Measurements from ENCODE around the gene XAB2.

XAB2 gene

DNA sequence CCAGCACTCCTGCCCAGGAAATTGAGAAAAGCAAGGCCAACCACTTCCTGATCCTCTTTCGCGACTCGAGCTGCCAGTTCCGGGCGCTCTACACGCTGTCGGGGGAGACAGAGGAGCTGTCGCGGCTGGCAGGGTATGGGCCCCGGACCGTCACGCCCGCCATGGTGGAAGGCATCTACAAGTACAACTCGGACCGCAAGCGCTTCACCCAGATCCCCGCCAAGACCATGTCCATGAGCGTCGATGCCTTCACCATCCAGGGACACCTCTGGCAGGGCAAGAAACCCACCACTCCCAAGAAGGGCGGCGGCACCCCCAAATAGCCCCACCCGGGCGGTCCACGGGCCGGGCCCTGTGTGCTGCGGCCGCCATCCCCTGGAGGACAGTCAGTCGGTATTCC, 11.6 kb downstream of the XAB2 start:
- ChIA-PET CTCF (interaction anchor here (1.1 kb wide), 1 partner anchor 49 kb away, joined by 3 read pairs; no protein-coding TSS in a partner anchor), POLR2A (no interaction called here)
- no peak for DNase-seq (ENCODE audit: low read depth, low spot score)
- H3K4me3 ChIP-seq (ENCODE audit: low read depth, low read length) = no peak overlapping the region
- TF ChIP-seq, protein P1, sequence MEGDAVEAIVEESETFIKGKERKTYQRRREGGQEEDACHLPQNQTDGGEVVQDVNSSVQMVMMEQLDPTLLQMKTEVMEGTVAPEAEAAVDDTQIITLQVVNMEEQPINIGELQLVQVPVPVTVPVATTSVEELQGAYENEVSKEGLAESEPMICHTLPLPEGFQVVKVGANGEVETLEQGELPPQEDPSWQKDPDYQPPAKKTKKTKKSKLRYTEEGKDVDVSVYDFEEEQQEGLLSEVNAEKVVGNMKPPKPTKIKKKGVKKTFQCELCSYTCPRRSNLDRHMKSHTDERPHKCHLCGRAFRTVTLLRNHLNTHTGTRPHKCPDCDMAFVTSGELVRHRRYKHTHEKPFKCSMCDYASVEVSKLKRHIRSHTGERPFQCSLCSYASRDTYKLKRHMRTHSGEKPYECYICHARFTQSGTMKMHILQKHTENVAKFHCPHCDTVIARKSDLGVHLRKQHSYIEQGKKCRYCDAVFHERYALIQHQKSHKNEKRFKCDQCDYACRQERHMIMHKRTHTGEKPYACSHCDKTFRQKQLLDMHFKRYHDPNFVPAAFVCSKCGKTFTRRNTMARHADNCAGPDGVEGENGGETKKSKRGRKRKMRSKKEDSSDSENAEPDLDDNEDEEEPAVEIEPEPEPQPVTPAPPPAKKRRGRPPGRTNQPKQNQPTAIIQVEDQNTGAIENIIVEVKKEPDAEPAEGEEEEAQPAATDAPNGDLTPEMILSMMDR (IDR thresholded peaks at IDR 0.05; ENCODE audit: insufficient read depth, low read length, missing control alignments) = no peak

DNA sequence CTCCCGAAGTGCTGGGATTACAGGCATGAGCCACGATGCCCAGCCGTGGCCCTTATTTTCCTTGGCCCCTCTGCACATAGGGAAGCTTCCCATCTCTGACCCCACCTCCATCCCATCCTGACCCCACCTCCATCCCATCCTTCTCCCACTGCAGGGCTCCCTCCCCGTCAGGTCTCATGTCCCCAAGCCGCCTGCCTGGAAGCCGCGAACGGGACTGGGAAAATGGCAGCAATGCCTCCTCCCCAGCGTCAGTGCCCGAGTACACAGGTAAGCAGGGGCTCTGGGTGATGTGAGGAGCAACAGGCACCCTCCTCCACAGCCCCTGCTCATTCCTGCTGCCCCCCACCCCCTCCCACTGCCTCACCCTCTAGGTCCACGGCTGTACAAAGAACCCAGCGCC, 12.2 kb downstream of the XAB2 start:
- TF ChIP-seq, protein P1 (IDR thresholded peaks at IDR 0.05; ENCODE audit: insufficient read depth, low read length, missing control alignments) = no peak
- no peak for DNase-seq (ENCODE audit: low read depth, low spot score)
- ChIA-PET CTCF (interaction anchor here (0.6 kb wide), 1 partner anchor 61 kb away, joined by 3 read pairs; no protein-coding TSS in a partner anchor), POLR2A (no interaction called here)
- H3K4me3 ChIP-seq (ENCODE audit: low read depth, low read length) = no peak overlapping the region

DNA sequence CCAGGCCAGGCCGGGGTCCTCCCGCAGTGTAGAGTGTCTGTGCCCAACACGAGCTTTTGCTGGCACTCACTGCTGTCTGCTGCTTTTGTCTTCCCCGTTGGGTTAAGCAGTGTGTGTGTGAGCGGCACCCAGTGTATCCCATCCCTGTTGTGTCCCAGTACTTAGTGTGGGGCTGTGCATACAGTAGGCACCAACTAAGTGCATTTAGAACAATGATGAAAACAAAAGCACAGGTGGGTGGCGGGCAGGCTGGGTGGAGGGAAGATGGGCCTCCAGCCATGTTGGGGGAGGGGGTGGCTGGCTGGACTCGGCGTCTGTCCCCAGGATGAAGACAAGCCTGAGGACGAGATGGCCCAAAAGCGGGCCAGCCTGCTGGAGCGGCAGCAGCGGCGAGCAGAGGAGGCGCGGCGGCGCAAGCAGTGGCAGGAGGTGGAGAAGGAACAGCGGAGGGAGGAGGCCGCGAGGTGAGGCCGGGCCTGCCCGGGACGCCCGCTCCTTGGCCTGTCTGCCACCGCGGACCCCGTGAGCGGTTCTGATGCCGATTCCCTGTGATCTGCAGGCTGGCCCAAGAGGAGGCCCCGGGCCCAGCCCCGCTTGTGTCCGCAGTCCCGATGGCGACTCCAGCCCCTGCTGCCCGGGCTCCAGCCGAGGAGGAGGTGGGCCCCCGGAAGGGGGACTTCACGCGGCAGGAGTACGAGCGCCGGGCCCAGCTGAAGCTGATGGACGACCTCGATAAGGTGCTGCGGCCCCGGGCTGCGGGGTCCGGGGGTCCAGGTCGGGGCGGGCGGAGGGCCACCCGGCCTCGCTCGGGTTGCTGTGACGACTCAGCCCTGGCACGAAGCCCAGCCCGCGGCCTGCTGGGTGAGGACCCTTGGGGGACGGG, 14.2 kb downstream of the XAB2 start:
- CTCF ChIA-PET = interaction anchor here (1.1 kb wide), 1 partner anchor 47 kb away, joined by 3 read pairs; no protein-coding TSS in a partner anchor
- DNase-seq (ENCODE audit: low read depth, low spot score) = no peak
- TF ChIP-seq, protein P1 (IDR thresholded peaks at IDR 0.05; ENCODE audit: insufficient read depth, low read length, missing control alignments) = no peak
- no peak overlapping the region for H3K4me3 ChIP-seq (ENCODE audit: low read depth, low read length)
- POLR2A ChIA-PET = no interaction called here

DNA sequence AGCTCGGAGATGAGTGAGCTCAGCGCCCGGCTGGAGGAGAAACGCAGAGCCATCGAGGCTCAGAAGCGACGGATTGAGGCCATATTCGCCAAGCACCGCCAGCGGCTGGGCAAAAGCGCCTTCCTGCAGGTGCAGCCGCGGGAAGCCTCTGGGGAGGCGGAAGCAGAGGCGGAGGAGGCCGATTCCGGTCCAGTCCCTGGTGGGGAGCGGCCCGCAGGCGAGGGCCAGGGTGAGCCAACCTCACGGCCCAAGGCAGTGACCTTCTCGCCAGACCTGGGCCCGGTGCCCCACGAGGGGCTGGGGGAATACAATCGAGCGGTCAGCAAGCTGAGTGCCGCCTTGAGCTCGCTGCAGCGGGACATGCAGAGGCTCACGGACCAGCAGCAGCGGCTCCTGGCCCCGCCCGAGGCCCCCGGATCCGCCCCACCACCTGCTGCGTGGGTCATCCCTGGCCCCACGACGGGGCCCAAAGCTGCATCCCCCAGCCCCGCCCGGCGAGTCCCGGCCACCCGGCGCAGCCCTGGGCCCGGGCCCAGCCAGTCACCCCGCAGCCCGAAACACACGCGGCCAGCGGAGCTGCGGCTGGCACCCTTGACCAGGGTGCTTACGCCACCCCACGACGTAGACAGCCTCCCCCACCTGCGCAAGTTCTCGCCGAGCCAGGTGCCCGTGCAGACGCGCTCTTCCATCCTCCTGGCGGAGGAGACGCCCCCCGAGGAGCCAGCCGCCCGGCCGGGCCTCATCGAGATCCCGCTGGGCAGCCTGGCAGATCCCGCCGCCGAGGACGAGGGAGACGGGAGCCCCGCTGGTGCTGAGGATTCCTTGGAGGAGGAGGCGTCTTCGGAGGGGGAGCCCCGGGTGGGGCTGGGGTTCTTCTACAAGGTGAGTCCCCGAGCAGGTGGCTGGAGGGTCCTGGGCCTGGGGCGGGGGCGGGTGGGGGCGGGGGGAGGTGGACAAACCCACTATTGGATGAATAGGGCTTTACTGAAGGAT, 16.8 kb downstream of the XAB2 start:
- ChIA-PET CTCF (interaction anchor here (2.0 kb wide), 1 partner anchor 258 kb away, joined by 4 read pairs; no protein-coding TSS in a partner anchor), POLR2A (interaction anchor here (0.6 kb wide), 1 partner anchor 133 kb away, joined by 3 read pairs; no protein-coding TSS in a partner anchor)

DNA sequence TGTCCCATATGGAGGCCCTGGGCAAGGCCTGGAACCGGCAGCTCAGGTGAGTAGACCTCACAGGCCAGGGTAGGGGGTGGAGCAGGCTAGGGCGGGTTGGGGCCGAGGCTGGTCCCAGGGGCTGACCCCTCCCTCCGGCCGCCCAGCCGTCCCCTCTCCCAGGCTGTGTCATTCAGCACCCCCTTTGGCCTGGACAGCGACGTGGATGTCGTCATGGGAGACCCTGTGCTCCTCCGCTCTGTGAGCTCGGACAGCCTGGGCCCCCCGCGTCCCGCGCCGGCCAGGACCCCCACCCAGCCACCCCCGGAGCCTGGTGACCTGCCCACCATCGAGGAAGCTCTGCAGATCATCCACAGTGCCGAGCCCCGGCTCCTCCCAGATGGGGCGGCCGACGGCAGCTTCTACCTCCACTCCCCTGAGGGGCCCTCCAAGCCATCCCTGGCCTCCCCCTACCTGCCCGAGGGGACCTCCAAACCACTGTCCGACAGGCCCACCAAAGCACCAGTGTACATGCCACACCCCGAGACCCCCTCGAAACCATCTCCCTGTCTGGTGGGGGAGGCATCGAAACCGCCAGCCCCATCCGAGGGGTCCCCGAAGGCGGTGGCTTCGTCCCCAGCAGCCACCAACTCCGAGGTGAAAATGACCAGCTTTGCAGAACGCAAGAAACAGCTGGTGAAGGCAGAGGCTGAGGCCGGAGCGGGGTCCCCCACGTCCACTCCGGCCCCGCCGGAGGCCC, 17.6 kb downstream of the XAB2 start:
- no peak for DNase-seq (ENCODE audit: low read depth, low spot score)
- CTCF ChIA-PET = interaction anchor here (2.0 kb wide), 1 partner anchor 257 kb away, joined by 4 read pairs; no protein-coding TSS in a partner anchor
- TF ChIP-seq, protein P1 (IDR thresholded peaks at IDR 0.05; ENCODE audit: insufficient read depth, low read length, missing control alignments) = no peak
- POLR2A ChIA-PET = no interaction called here
- H3K4me3 ChIP-seq (ENCODE audit: low read depth, low read length) = no peak overlapping the region

More for the DNA sequence above, 16.8 kb downstream of the XAB2 start:
- no peak for DNase-seq (ENCODE audit: low read depth, low spot score)
- TF ChIP-seq, protein P1 (IDR thresholded peaks at IDR 0.05; ENCODE audit: insufficient read depth, low read length, missing control alignments) = no peak
- H3K4me3 ChIP-seq (ENCODE audit: low read depth, low read length) = no peak overlapping the region

Measured in AG04449 (cell line).